ENCODE measurements around the gene CENPX. TPM values are rescaled to one million over a fixed set of nuclear protein-coding genes. Genes with fewer than 3 reads are reported as not detected.

The CENPX gene
- total and polyA plus RNA-seq, 2 donors (not counting 3 experiments of a cell fraction or from before 2014, with no cell fraction given): 56.2 to 67.2 TPM

DNA sequence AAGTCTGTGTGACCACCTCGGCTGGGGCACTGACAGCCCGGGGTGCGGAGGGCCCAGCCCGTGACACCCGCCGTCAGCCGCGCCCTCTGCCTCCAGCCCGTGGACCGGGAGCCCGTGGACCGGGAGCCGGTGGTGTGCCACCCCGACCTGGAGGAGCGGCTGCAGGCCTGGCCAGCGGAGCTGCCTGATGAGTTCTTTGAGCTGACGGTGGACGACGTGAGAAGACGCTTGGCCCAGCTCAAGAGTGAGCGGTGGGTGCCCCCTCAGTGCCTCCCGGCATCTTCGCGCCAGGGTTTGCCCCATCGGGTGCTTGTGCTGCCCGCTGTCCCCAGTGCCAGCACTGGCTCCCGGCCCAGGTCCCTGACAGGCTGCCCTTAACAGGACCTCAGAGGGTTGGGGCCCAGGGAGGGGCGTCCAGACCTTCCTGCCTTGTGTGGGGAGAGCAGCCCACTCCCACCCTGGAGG lies 13.7 kb downstream of the CENPX start:
- peaks cover 4% of the 10 kb centered on the region for H3K4me1 ChIP-seq (ENCODE audit: control insufficient read depth, extremely low read depth, insufficient read depth, low read length)
- CTCF ChIA-PET: interaction anchor here (0.8 to 1.6 kb wide), 3 partner anchors 11 to 49 kb away, joined by 3 to 7 read pairs (median 3); no protein-coding TSS in a partner anchor
- DNase-seq (ENCODE audit: low read depth, low spot score) (no peak), FAIRE-seq (no peak)
- H3K27ac ChIP-seq (ENCODE audit: insufficient read depth, low read depth, low read length): no peak overlapping the region
- H3K9me1 ChIP-seq (replicated peaks; ENCODE audit: control insufficient read depth, extremely low read depth, insufficient read depth, low read length): no peaks in the 10 kb centered on the region
- intact Hi-C loops (cut with micrococcal nuclease) (no loop called here), dilution Hi-C loops (cut with MboI; ENCODE audit: extremely low pct_ligation_motif_present, low sequenced_read_pairs) (no loop called here)
- BruUV-seq (replicated peaks): no TSS peak
- no peak overlapping the region for H3K4me3 ChIP-seq (replicated peaks in 1 of 3; ENCODE audit: insufficient read depth in 1 of 3, low read depth in 1 of 3, low read length in 3 of 3)
- no peak overlapping the region for H2AFZ ChIP-seq (ENCODE audit: low read depth, low read length)
- H3K9me3 ChIP-seq (replicated peaks; ENCODE audit: control insufficient read depth, insufficient read depth, low read length): no peaks in the 10 kb centered on the region
- no peak for TF ChIP-seq JUN (IDR thresholded peaks at IDR 0.05; ENCODE audit: borderline replicate concordance, insufficient read depth, insufficient read length, low read depth)
- no peak for TF ChIP-seq GATA2 (IDR thresholded peaks at IDR 0.05; ENCODE audit: insufficient read depth, insufficient read length, low read depth, low read length)
- TF ChIP-seq FOS (IDR thresholded peaks at IDR 0.05; ENCODE audit: borderline replicate concordance, insufficient read depth, low read length): no peak
- no peak for TF ChIP-seq EZH2 (IDR thresholded peaks at IDR 0.05; ENCODE audit: borderline replicate concordance, low read depth, low read length, severe bottlenecking)
- no peak for TF ChIP-seq POLR2A (IDR thresholded peaks at IDR 0.05; ENCODE audit: low read depth, low read length)
- TF ChIP-seq POLR2AphosphoS5 (IDR thresholded peaks at IDR 0.05; ENCODE audit: insufficient read depth, low read depth, low read length): no peak
- TF ChIP-seq, protein P1, sequence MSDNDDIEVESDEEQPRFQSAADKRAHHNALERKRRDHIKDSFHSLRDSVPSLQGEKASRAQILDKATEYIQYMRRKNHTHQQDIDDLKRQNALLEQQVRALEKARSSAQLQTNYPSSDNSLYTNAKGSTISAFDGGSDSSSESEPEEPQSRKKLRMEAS (IDR thresholded peaks at IDR 0.05; ENCODE audit: insufficient read depth, insufficient read length): no peak
- TF ChIP-seq, protein P2, sequence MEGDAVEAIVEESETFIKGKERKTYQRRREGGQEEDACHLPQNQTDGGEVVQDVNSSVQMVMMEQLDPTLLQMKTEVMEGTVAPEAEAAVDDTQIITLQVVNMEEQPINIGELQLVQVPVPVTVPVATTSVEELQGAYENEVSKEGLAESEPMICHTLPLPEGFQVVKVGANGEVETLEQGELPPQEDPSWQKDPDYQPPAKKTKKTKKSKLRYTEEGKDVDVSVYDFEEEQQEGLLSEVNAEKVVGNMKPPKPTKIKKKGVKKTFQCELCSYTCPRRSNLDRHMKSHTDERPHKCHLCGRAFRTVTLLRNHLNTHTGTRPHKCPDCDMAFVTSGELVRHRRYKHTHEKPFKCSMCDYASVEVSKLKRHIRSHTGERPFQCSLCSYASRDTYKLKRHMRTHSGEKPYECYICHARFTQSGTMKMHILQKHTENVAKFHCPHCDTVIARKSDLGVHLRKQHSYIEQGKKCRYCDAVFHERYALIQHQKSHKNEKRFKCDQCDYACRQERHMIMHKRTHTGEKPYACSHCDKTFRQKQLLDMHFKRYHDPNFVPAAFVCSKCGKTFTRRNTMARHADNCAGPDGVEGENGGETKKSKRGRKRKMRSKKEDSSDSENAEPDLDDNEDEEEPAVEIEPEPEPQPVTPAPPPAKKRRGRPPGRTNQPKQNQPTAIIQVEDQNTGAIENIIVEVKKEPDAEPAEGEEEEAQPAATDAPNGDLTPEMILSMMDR (IDR thresholded peaks at IDR 0.05; ENCODE audit: extremely low read depth in 1 of 2, insufficient read depth in 1 of 2, low read depth in 1 of 2, low read length in 2 of 2): no peak
- no peak for TF ChIP-seq MYC (IDR thresholded peaks at IDR 0.05; ENCODE audit: low read depth, low read length)
- H4K20me1 ChIP-seq (replicated peaks; ENCODE audit: control insufficient read depth, extremely low read depth, insufficient read depth, low read length): no peaks in the 10 kb centered on the region
- H3K79me2 ChIP-seq (ENCODE audit: control insufficient read depth, insufficient read depth, low read length): no peaks in the 10 kb centered on the region
- H3K9ac ChIP-seq (replicated peaks; ENCODE audit: extremely low read depth, insufficient read depth, low read length): no peak overlapping the region
- no peak overlapping the region for H3K4me2 ChIP-seq (ENCODE audit: insufficient read depth, low read length)
- H3K27me3 ChIP-seq (ENCODE audit: control insufficient read depth in 2 of 2, insufficient read depth in 2 of 2, low read length in 2 of 2): no peaks in the 10 kb centered on the region
- POLR2A ChIA-PET: no interaction called here
- H3K36me3 ChIP-seq (ENCODE audit: control insufficient read depth in 2 of 2, extremely low read depth in 1 of 2, insufficient read depth in 2 of 2, low read length in 2 of 2): no peaks in the 10 kb centered on the region
